CD4-positive, alpha-beta T cell (primary cell): ENCODE results near the gene SRD5A1. TPM values are rescaled to one million over a fixed set of nuclear protein-coding genes. Genes with fewer than 3 reads are reported as not detected.

Source experiments
- ATAC-seq: fragments of 200-7000 bp; cut with Tn5 transposase; one replicate; pipeline ENCODE4 v1.10.0; 2022; ENCODE audit warnings: mild to moderate bottlenecking; ENCODE audit not compliant: poor library complexity
- CTCF ChIA-PET: fragments of 350-600 bp; sonication (Branson Sonifier 250); formaldehyde crosslinking; loops from one replicate; lab custom pipeline; 2021; ENCODE audit warnings: antibody characterized with exemption, inconsistent platforms; lab: Charles Lee
- POLR2A ChIA-PET: fragments of 350-600 bp; sonication (Branson Sonifier 250); formaldehyde crosslinking; loops from one replicate; lab custom pipeline; 2021; ENCODE audit warnings: antibody characterized with exemption, inconsistent platforms; lab: Charles Lee
- DNase-seq, 14 experiments: peaks; one replicate each; pipeline ENCODE4 v3.0.0-alpha.2; 2013 to 2020; ENCODE audit warnings: mixed read lengths in 2 of 14
- H3K27ac ChIP-seq, 2 donors: one replicate each; pipeline versions ENCODE4 v1.5.1 to v1.7.0; 2013; ENCODE audit warnings: low read length in 2 of 2, low read depth in 1 of 2, mild to moderate bottlenecking in 1 of 2
- H3K27me3 ChIP-seq, 2 experiments: 1 replicate in 1 of 2; 2 replicates in 1 of 2; pipeline versions ENCODE4 v1.6.1 to v1.7.0; 2013; ENCODE audit warnings: low read length in 2 of 2, control low read depth in 1 of 2, mild to moderate bottlenecking in 1 of 2, moderate library complexity in 1 of 2; ENCODE audit not compliant: insufficient read depth in 2 of 2, control insufficient read depth in 1 of 2
- H3K36me3 ChIP-seq: one replicate; pipeline ENCODE4 v1.6.1; 2013; ENCODE audit warnings: low read length, control low read depth; ENCODE audit not compliant: insufficient read depth
- H3K4me1 ChIP-seq: one replicate; pipeline ENCODE4 v1.6.1; 2013; ENCODE audit warnings: low read length, control low read depth; ENCODE audit not compliant: insufficient read depth
- H3K4me3 ChIP-seq: one replicate; pipeline ENCODE4 v1.5.1; 2013; ENCODE audit warnings: mild to moderate bottlenecking, low read length, moderate library complexity
- H3K9me3 ChIP-seq, 2 experiments: 1 replicate in 1 of 2; 2 replicates in 1 of 2; pipeline versions ENCODE4 v1.6.1 to v1.7.0; 2013; ENCODE audit warnings: low read length in 2 of 2, mild to moderate bottlenecking in 2 of 2, control low read depth in 1 of 2, moderate library complexity in 1 of 2; ENCODE audit not compliant: control insufficient read depth in 1 of 2, insufficient read depth in 1 of 2
- H3K27ac Mint-ChIP-seq: one replicate; pipeline ENCODE4 v1.8.0; 2020; ENCODE audit warnings: mixed read lengths
- H3K27me3 Mint-ChIP-seq: one replicate; pipeline ENCODE4 v1.8.0; 2021; ENCODE audit warnings: mixed read lengths
- H3K36me3 Mint-ChIP-seq: one replicate; pipeline ENCODE4 v1.8.0; 2021; ENCODE audit warnings: low read depth, mixed read lengths
- H3K4me1 Mint-ChIP-seq: one replicate; pipeline ENCODE4 v1.8.0; 2021; ENCODE audit warnings: low read depth, mixed read lengths
- H3K4me3 Mint-ChIP-seq: one replicate; pipeline ENCODE4 v1.8.0; 2020; ENCODE audit warnings: mild to moderate bottlenecking, mixed read lengths
- H3K9me3 Mint-ChIP-seq: one replicate; pipeline ENCODE4 v1.8.0; 2020; ENCODE audit warnings: mixed read lengths
- CTCF ChIP-seq: fragments of 200-600 bp; IDR thresholded peaks from one replicate; pipeline ENCODE4 v1.8.0; 2022; ENCODE audit warnings: antibody characterized with exemption, mild to moderate bottlenecking
- intact Hi-C, 2 experiments: fragments of 100-400 bp; cut with DNase I in 1 of 2; cut with micrococcal nuclease in 1 of 2; formaldehyde crosslinking; loops; one replicate each; pipeline versions ENCODE4 v1.15.1 to v1.9.0; 2023 to 2025; cut with DNase I, micrococcal nuclease
- total RNA-seq, 174 experiments: library from RNA in 2 of 174; stranded (reverse) in 2 of 174; gene quantifications; one replicate each; pipeline ENCODE4 v1.2.3 and lab custom pipeline; 2021 to 2026

Gene SRD5A1
- total RNA-seq, 2 experiments from 2014 or later, result 2.3 to 3.0 TPM

- H3K27ac Mint-ChIP-seq, result no peak overlapping the region
- H3K4me3 Mint-ChIP-seq, result no peak overlapping the region
- intact Hi-C loops, result no loop called here
- Histone ChIP-seq H3K27me3 (no peaks in the 10 kb centered on the region), H3K4me3 (no peak overlapping the region), H3K36me3 (peaks cover 68% of the 10 kb centered on the region), H3K9me3 (no peaks in the 10 kb centered on the region), H3K4me1 (no peaks in the 10 kb centered on the region), H3K27ac (no peak overlapping the region)
- CTCF ChIA-PET, result no interaction called here
- H3K9me3 Mint-ChIP-seq, result no peaks in the 10 kb centered on the region
- H3K36me3 Mint-ChIP-seq, result peaks cover 77% of the 10 kb centered on the region
- no peak for ATAC-seq
- H3K4me1 Mint-ChIP-seq, result no peaks in the 10 kb centered on the region
- H3K27me3 Mint-ChIP-seq, result no peaks in the 10 kb centered on the region
- no peak for TF ChIP-seq CTCF
- DNase-seq, result no peak
- POLR2A ChIA-PET, result no interaction called here
Observed at GRCh38 chr5:6598351-6598900, 34.8 kb upstream of the SRD5A1 start.

DNA sequence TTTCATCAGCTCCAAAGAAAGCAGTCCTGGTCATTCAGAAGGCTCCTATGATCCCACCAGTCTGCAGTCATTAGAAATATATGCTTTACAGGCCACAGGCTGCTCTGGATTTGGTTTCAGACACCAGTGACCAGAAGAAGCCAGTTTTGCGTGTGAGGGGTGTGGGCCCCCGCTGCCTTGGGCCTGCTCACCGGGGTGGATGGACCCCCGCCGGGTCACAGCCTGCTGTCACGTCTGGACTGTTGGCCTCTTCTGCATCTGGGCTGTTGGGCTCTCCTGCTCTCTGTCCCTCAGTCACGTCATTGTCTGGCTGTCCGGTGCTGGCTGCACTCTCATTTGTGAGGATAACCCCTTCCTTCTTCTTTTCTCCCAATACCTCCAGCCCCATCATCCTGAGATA lies 33.5 kb upstream of the SRD5A1 start:
- Histone ChIP-seq H3K27me3 (no peaks in the 10 kb centered on the region), H3K27ac (no peak overlapping the region), H3K9me3 (no peaks in the 10 kb centered on the region), H3K4me3 (no peak overlapping the region), H3K36me3 (peaks cover 81% of the 10 kb centered on the region), H3K4me1 (no peaks in the 10 kb centered on the region)
- DNase-seq (no peak), ATAC-seq (no peak)
- intact Hi-C loops, result no loop called here
- TF ChIP-seq CTCF, result no peak
- POLR2A ChIA-PET, result interaction anchor here (0.7 kb wide), 1 partner anchor 12 kb away, joined by 3 read pairs; no protein-coding TSS in a partner anchor
- Mint-ChIP-seq H3K4me1 (no peaks in the 10 kb centered on the region), H3K36me3 (peaks cover 90% of the 10 kb centered on the region), H3K9me3 (no peaks in the 10 kb centered on the region), H3K4me3 (no peak overlapping the region), H3K27me3 (no peaks in the 10 kb centered on the region), H3K27ac (no peak overlapping the region)
- CTCF ChIA-PET, result no interaction called here

GRCh38 chr5:6601271-6601670 lies 32.0 kb upstream of the SRD5A1 start:
- no peak for TF ChIP-seq CTCF
- DNase-seq (no peak), ATAC-seq (no peak)
- H3K36me3 ChIP-seq, result peaks cover 93% of the 10 kb centered on the region
- Mint-ChIP-seq H3K4me1 (no peaks in the 10 kb centered on the region), H3K36me3 (peaks cover 99% of the 10 kb centered on the region), H3K27ac (no peak overlapping the region), H3K9me3 (no peaks in the 10 kb centered on the region), H3K27me3 (no peaks in the 10 kb centered on the region), H3K4me3 (no peak overlapping the region)
- no peaks in the 10 kb centered on the region for H3K4me1 ChIP-seq
- H3K27ac ChIP-seq, result no peak overlapping the region
- intact Hi-C loops, result no loop called here
- POLR2A ChIA-PET, result no interaction called here
- no peak overlapping the region for H3K4me3 ChIP-seq
- H3K9me3 ChIP-seq, result no peaks in the 10 kb centered on the region
- CTCF ChIA-PET, result no interaction called here
- H3K27me3 ChIP-seq, result no peaks in the 10 kb centered on the region
